PC-3 (cell line): ENCODE measurements around the gene TBC1D25. TPM values are rescaled to one million over a fixed set of nuclear protein-coding genes. Genes with fewer than 3 reads are reported as not detected.

ENCODE experiments used
- ATAC-seq: fragments of 200-7000 bp; cut with Tn5 transposase; 2 replicates; pipeline ENCODE4 v1.9.1; 2020; ENCODE audit warnings: mild to moderate bottlenecking, moderate library complexity
- BruUV-seq: library from RNA; stranded (reverse); fragments of 400-500 nt; replicated peaks from 2 replicates; lab custom pipeline; 2021; lab: Mats Ljungman, UMichigan
- CTCF ChIA-PET: fragments of 300-600 bp; sonication (Branson Sonifier 250); formaldehyde crosslinking; loops from one replicate; lab custom pipeline; 2022; ENCODE audit warnings: antibody characterized with exemption; lab: Charles Lee
- POLR2A ChIA-PET: fragments of 300-600 bp; sonication (Branson Sonifier 250); formaldehyde crosslinking; loops from one replicate; lab custom pipeline; 2022; ENCODE audit warnings: antibody characterized with exemption; ENCODE audit not compliant: unreplicated experiment; lab: Charles Lee
- DNase-seq: peaks from one replicate; pipeline ENCODE4 v3.0.0-alpha.2; 2015
- H2AFZ ChIP-seq: fragments of 300-600 bp; sonication (generic); 2 replicates; pipeline ENCODE4 v1.6.0; 2016; ENCODE audit warnings: antibody characterized with exemption, low read length
- H3F3A ChIP-seq: fragments of 300-600 bp; sonication (generic); one replicate; pipeline ENCODE4 v1.6.0; 2017; ENCODE audit warnings: antibody characterized with exemption, low read length, control low read depth, mild to moderate bottlenecking; ENCODE audit not compliant: unreplicated experiment
- H3K27ac ChIP-seq: fragments of 300-600 bp; sonication (generic); 2 replicates; pipeline ENCODE4 v1.5.1; 2016; ENCODE audit warnings: mild to moderate bottlenecking, low read length
- H3K27me3 ChIP-seq: fragments of 300-600 bp; sonication (generic); 2 replicates; pipeline ENCODE4 v1.6.1; 2016; ENCODE audit warnings: low read length, mixed read lengths
- H3K36me3 ChIP-seq: fragments of 300-600 bp; sonication (generic); 2 replicates; pipeline ENCODE4 v1.6.1; 2016; ENCODE audit warnings: low read depth, mixed run types, low read length, mixed read lengths
- H3K4me1 ChIP-seq: fragments of 300-600 bp; sonication (generic); 2 replicates; pipeline ENCODE4 v1.5.1; 2016; ENCODE audit warnings: low read length; ENCODE audit not compliant: insufficient read depth
- H3K4me2 ChIP-seq: fragments of 300-600 bp; sonication (generic); 2 replicates; pipeline ENCODE4 v1.6.0; 2016; ENCODE audit warnings: low read length
- H3K4me3 ChIP-seq: fragments of 300-600 bp; sonication (generic); 2 replicates; pipeline ENCODE4 v1.5.1; 2016; ENCODE audit warnings: mild to moderate bottlenecking, low read length, mixed read lengths
- H3K79me2 ChIP-seq: fragments of 300-600 bp; sonication (generic); 2 replicates; pipeline ENCODE4 v1.6.1; 2017; ENCODE audit warnings: low read length, mixed read lengths
- H3K9ac ChIP-seq: fragments of 300-600 bp; sonication (generic); 2 replicates; pipeline ENCODE4 v1.6.0; 2016; ENCODE audit warnings: mild to moderate bottlenecking, low read length
- H3K9me2 ChIP-seq: fragments of 300-600 bp; sonication (generic); replicated peaks from 2 replicates; pipeline ENCODE4 v1.6.1; 2016; ENCODE audit warnings: mixed run types, low read length, mixed read lengths
- H3K9me3 ChIP-seq: fragments of 300-600 bp; sonication (generic); 2 replicates; pipeline ENCODE4 v1.6.1; 2016; ENCODE audit warnings: low read length, mixed read lengths
- H4K20me1 ChIP-seq: fragments of 300-600 bp; sonication (generic); 2 replicates; pipeline ENCODE4 v1.6.1; 2016; ENCODE audit warnings: low read length, mixed read lengths
- EZH2 ChIP-seq: fragments of 300-600 bp; sonication (generic); IDR thresholded peaks from one replicate; pipeline ENCODE4 v1.6.1; 2017; ENCODE audit warnings: antibody characterized with exemption, mild to moderate bottlenecking, low read length; ENCODE audit not compliant: unreplicated experiment
- EZH2phosphoT487 ChIP-seq: fragments of 300-600 bp; sonication (generic); IDR thresholded peaks from 2 replicates; pipeline ENCODE4 v1.6.1; 2018; ENCODE audit warnings: mild to moderate bottlenecking, antibody characterized with exemption, low read length, borderline replicate concordance
- intact Hi-C: fragments of 100-400 bp; cut with micrococcal nuclease; formaldehyde crosslinking; loops from 2 replicates; pipeline ENCODE4 v1.9.0; 2023
- total RNA-seq: library from RNA; depleted of rRNA; stranded (reverse); fragments of >200 nt; gene quantifications from 2 replicates; pipeline ENCODE4 v1.2.3, GENCODE V29; 2014
- TF ChIP-seq, protein P1 (sequence below): fragments of 300-600 bp; sonication (generic); conservative IDR thresholded peaks from 2 replicates; pipeline ENCODE4 v1.5.1; 2017; ENCODE audit warnings: antibody characterized with exemption, low read depth, mild to moderate bottlenecking, low read length

Gene TBC1D25
- total RNA-seq, 1 experiment from 2014 or later: 11.3 TPM

- no peaks in the 10 kb centered on the region for H3K79me2 ChIP-seq
- H3K4me1 ChIP-seq: peaks cover 9% of the 10 kb centered on the region; the same call in 1 of the 2 replicates
- ChIA-PET CTCF (no interaction called here), POLR2A (no interaction called here)
- no TSS peak for BruUV-seq
- H3K27ac ChIP-seq: no peak overlapping the region
- DNase-seq: no peak
- H3K36me3 ChIP-seq: no peaks in the 10 kb centered on the region
- TF ChIP-seq, protein P1, sequence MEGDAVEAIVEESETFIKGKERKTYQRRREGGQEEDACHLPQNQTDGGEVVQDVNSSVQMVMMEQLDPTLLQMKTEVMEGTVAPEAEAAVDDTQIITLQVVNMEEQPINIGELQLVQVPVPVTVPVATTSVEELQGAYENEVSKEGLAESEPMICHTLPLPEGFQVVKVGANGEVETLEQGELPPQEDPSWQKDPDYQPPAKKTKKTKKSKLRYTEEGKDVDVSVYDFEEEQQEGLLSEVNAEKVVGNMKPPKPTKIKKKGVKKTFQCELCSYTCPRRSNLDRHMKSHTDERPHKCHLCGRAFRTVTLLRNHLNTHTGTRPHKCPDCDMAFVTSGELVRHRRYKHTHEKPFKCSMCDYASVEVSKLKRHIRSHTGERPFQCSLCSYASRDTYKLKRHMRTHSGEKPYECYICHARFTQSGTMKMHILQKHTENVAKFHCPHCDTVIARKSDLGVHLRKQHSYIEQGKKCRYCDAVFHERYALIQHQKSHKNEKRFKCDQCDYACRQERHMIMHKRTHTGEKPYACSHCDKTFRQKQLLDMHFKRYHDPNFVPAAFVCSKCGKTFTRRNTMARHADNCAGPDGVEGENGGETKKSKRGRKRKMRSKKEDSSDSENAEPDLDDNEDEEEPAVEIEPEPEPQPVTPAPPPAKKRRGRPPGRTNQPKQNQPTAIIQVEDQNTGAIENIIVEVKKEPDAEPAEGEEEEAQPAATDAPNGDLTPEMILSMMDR: no peak
- TF ChIP-seq EZH2 (no peak), EZH2phosphoT487 (no peak)
- no peaks in the 10 kb centered on the region for H3F3A ChIP-seq
- H2AFZ ChIP-seq: no peak overlapping the region
- H4K20me1 ChIP-seq: no peaks in the 10 kb centered on the region
- ATAC-seq: no peak
- intact Hi-C loops: no loop called here
- no peaks in the 10 kb centered on the region for H3K9me3 ChIP-seq
- H3K27me3 ChIP-seq: no peaks in the 10 kb centered on the region
- H3K4me2 ChIP-seq: no peak overlapping the region
- H3K9ac ChIP-seq: no peak overlapping the region
- H3K9me2 ChIP-seq: no peaks in the 10 kb centered on the region
- no peak overlapping the region for H3K4me3 ChIP-seq
Measured at GRCh38 chrX:48589482-48590162, 50.1 kb downstream of the TBC1D25 start.

- Histone ChIP-seq H3K27me3 (no peaks in the 10 kb centered on the region), H3K27ac (no peak overlapping the region), H3K4me2 (no peak overlapping the region), H4K20me1 (no peaks in the 10 kb centered on the region), H3K36me3 (no peaks in the 10 kb centered on the region), H3K9ac (no peak overlapping the region), H3F3A (no peaks in the 10 kb centered on the region), H3K9me2 (no peaks in the 10 kb centered on the region), H2AFZ (no peak overlapping the region), H3K9me3 (no peaks in the 10 kb centered on the region), H3K4me1 (peaks cover 9% of the 10 kb centered on the region; the same call in 1 of the 2 replicates), H3K79me2 (no peaks in the 10 kb centered on the region), H3K4me3 (no peak overlapping the region)
- DNase-seq (no peak), ATAC-seq (no peak)
- TF ChIP-seq EZH2phosphoT487 (no peak), EZH2 (no peak)
- TF ChIP-seq, protein P1: no peak
- intact Hi-C loops: no loop called here
- BruUV-seq: no TSS peak
- CTCF ChIA-PET: no interaction called here
- POLR2A ChIA-PET: no interaction called here
Measured at GRCh38 chrX:48590203-48591103, 50.9 kb downstream of the TBC1D25 start.
